ENCODE measurements around the gene UBE4A. TPM values are rescaled to one million over a fixed set of nuclear protein-coding genes. Genes with fewer than 3 reads are reported as not detected.

Gene UBE4A
- 10 to 100 TPM; 55.0 to 56.3 TPM for total RNA-seq

- no peaks in the 10 kb centered on the region for H3K9me3 Mint-ChIP-seq
- peaks cover 3% of the 10 kb centered on the region for H3K27me3 Mint-ChIP-seq
- H3K27ac Mint-ChIP-seq, result peak within 1 kb of the TSS; percentile 90
- H3K4me1 Mint-ChIP-seq, result peaks cover 44% of the 10 kb centered on the region
- peak; percentile 97 for DNase-seq
- peaks cover 7% of the 10 kb centered on the region for H3K36me3 Mint-ChIP-seq
- H3K4me3 Mint-ChIP-seq, result peak within 1 kb of the TSS; percentile 90
Observed at GRCh38 chr11:118359295-118359958, at the start of gene UBE4A. TSS of gene UBE4A (plus strand) at chr11:118359600. CDS start at chr11:118365081, 5,481 bp downstream.

- Mint-ChIP-seq H3K4me1 (peaks cover 82% of the 10 kb centered on the region), H3K9me3 (peaks cover 4% of the 10 kb centered on the region), H3K27me3 (no peaks in the 10 kb centered on the region), H3K4me3 (peak overlapping the region; percentile 38), H3K36me3 (peaks cover 81% of the 10 kb centered on the region), H3K27ac (peak overlapping the region; percentile 86)
- no peak for DNase-seq
Observed at GRCh38 chr11:118310271-118310670, 49.1 kb upstream of the UBE4A start.

- H3K27me3 Mint-ChIP-seq, result no peaks in the 10 kb centered on the region
- H3K4me3 Mint-ChIP-seq, result peak overlapping the region; percentile 9
- DNase-seq, result no peak
- H3K9me3 Mint-ChIP-seq, result peaks cover 4% of the 10 kb centered on the region
- peak overlapping the region; percentile 75 for H3K27ac Mint-ChIP-seq
- peaks cover 86% of the 10 kb centered on the region for H3K4me1 Mint-ChIP-seq
- peaks cover 82% of the 10 kb centered on the region for H3K36me3 Mint-ChIP-seq
Observed at GRCh38 chr11:118310781-118311485, 48.5 kb upstream of the UBE4A start.

- H3K4me1 Mint-ChIP-seq, result peaks cover 88% of the 10 kb centered on the region
- H3K4me3 Mint-ChIP-seq, result no peak overlapping the region
- no peaks in the 10 kb centered on the region for H3K27me3 Mint-ChIP-seq
- peak overlapping the region; percentile 75 for H3K27ac Mint-ChIP-seq
- H3K9me3 Mint-ChIP-seq, result peaks cover 4% of the 10 kb centered on the region
- peaks cover 77% of the 10 kb centered on the region for H3K36me3 Mint-ChIP-seq
- no peak for DNase-seq
Observed at GRCh38 chr11:118311518-118311917, 47.9 kb upstream of the UBE4A start.

- peaks cover 6% of the 10 kb centered on the region for H3K9me3 Mint-ChIP-seq
- peaks cover 75% of the 10 kb centered on the region for H3K36me3 Mint-ChIP-seq
- no peaks in the 10 kb centered on the region for H3K27me3 Mint-ChIP-seq
- H3K4me3 Mint-ChIP-seq, result no peak overlapping the region
- DNase-seq, result no peak
- peak overlapping the region; percentile 75 for H3K27ac Mint-ChIP-seq
- peaks cover 86% of the 10 kb centered on the region for H3K4me1 Mint-ChIP-seq
Observed at GRCh38 chr11:118312328-118312727, 47.1 kb upstream of the UBE4A start.

- H3K9me3 Mint-ChIP-seq, result peaks cover 7% of the 10 kb centered on the region
- no peak overlapping the region for H3K4me3 Mint-ChIP-seq
- peaks cover 68% of the 10 kb centered on the region for H3K36me3 Mint-ChIP-seq
- H3K4me1 Mint-ChIP-seq, result peaks cover 81% of the 10 kb centered on the region
- peak overlapping the region; percentile 73 for H3K27ac Mint-ChIP-seq
- no peak for DNase-seq
- no peaks in the 10 kb centered on the region for H3K27me3 Mint-ChIP-seq
Observed at GRCh38 chr11:118313242-118313641, 46.2 kb upstream of the UBE4A start.

- no peak for DNase-seq
- Mint-ChIP-seq H3K9me3 (peaks cover 6% of the 10 kb centered on the region), H3K4me3 (peak overlapping the region; percentile 53), H3K4me1 (peaks cover 83% of the 10 kb centered on the region), H3K36me3 (peaks cover 56% of the 10 kb centered on the region), H3K27me3 (no peaks in the 10 kb centered on the region), H3K27ac (peak overlapping the region; percentile 92)
Observed at GRCh38 chr11:118314988-118315411, 44.4 kb upstream of the UBE4A start.

- Mint-ChIP-seq H3K27ac (no peak overlapping the region), H3K27me3 (no peaks in the 10 kb centered on the region)
- DNase-seq, result no peak
Observed at GRCh38 chr11:118318124-118318523, 41.3 kb upstream of the UBE4A start.

GRCh38 chr11:118318581-118319336 is 40.6 kb upstream of the UBE4A start:
- no peak for DNase-seq
- Mint-ChIP-seq H3K36me3 (peaks cover 41% of the 10 kb centered on the region), H3K4me3 (no peak overlapping the region), H3K27ac (peak overlapping the region; percentile 5), H3K9me3 (peaks cover 6% of the 10 kb centered on the region), H3K27me3 (no peaks in the 10 kb centered on the region), H3K4me1 (peaks cover 70% of the 10 kb centered on the region)

More at GRCh38 chr11:118318124-118318523, 41.3 kb upstream of the UBE4A start:
- peaks cover 43% of the 10 kb centered on the region for H3K36me3 Mint-ChIP-seq
- peaks cover 73% of the 10 kb centered on the region for H3K4me1 Mint-ChIP-seq
- H3K4me3 Mint-ChIP-seq, result no peak overlapping the region
- H3K9me3 Mint-ChIP-seq, result peaks cover 6% of the 10 kb centered on the region

- Mint-ChIP-seq H3K4me1 (peaks cover 65% of the 10 kb centered on the region), H3K36me3 (peaks cover 38% of the 10 kb centered on the region), H3K9me3 (peaks cover 6% of the 10 kb centered on the region), H3K27ac (peak overlapping the region; percentile 5), H3K27me3 (no peaks in the 10 kb centered on the region), H3K4me3 (no peak overlapping the region)
- no peak for DNase-seq
Observed at GRCh38 chr11:118319337-118319707, 40.1 kb upstream of the UBE4A start.

- no peak overlapping the region for H3K4me3 Mint-ChIP-seq
- peak overlapping the region; percentile 16 for H3K27ac Mint-ChIP-seq
- peaks cover 54% of the 10 kb centered on the region for H3K4me1 Mint-ChIP-seq
- peaks cover 33% of the 10 kb centered on the region for H3K36me3 Mint-ChIP-seq
- H3K9me3 Mint-ChIP-seq, result peaks cover 6% of the 10 kb centered on the region
- no peaks in the 10 kb centered on the region for H3K27me3 Mint-ChIP-seq
- no peak for DNase-seq
Observed at GRCh38 chr11:118320515-118320914, 38.9 kb upstream of the UBE4A start.

- peaks cover 6% of the 10 kb centered on the region for H3K9me3 Mint-ChIP-seq
- no peak for DNase-seq
- peaks cover 44% of the 10 kb centered on the region for H3K4me1 Mint-ChIP-seq
- H3K27me3 Mint-ChIP-seq, result no peaks in the 10 kb centered on the region
- peaks cover 30% of the 10 kb centered on the region for H3K36me3 Mint-ChIP-seq
- H3K4me3 Mint-ChIP-seq, result no peak overlapping the region
- peak overlapping the region; percentile 43 for H3K27ac Mint-ChIP-seq
Observed at GRCh38 chr11:118321386-118322082, 37.9 kb upstream of the UBE4A start.

GRCh38 chr11:118322721-118323120 is 36.7 kb upstream of the UBE4A start:
- Mint-ChIP-seq H3K4me1 (peaks cover 36% of the 10 kb centered on the region), H3K27me3 (no peaks in the 10 kb centered on the region), H3K36me3 (peaks cover 22% of the 10 kb centered on the region), H3K9me3 (peaks cover 4% of the 10 kb centered on the region), H3K4me3 (no peak overlapping the region), H3K27ac (no peak overlapping the region)
- DNase-seq, result no peak

- Mint-ChIP-seq H3K4me1 (peaks cover 20% of the 10 kb centered on the region), H3K9me3 (peaks cover under 1% of the 10 kb centered on the region), H3K36me3 (peaks cover 17% of the 10 kb centered on the region), H3K27me3 (no peaks in the 10 kb centered on the region), H3K4me3 (no peak overlapping the region), H3K27ac (no peak overlapping the region)
- DNase-seq, result no peak
Observed at GRCh38 chr11:118325283-118325682, 34.1 kb upstream of the UBE4A start.

All from activated naive CD8-positive, alpha-beta T cell treated with anti-CD3 and anti-CD28 coated beads for 36 hours (primary cell).